Germinal center (tissue), 1 donor: ENCODE results near the gene LAP3.
A peak's percentile ranks its signal among the peaks of the same experiment; 100 is the strongest.
"Not testable (repeated sequence)": the region's sequence is repeated elsewhere in the genome, so short reads cannot be mapped to it uniquely, and the experiment has no call there.

ENCODE experiments used
- DNase-seq: peaks from one replicate; pipeline ENCODE4 v3.0.0; 2012; ENCODE audit warnings: mixed read lengths, low spot score

Gene LAP3

DNA sequence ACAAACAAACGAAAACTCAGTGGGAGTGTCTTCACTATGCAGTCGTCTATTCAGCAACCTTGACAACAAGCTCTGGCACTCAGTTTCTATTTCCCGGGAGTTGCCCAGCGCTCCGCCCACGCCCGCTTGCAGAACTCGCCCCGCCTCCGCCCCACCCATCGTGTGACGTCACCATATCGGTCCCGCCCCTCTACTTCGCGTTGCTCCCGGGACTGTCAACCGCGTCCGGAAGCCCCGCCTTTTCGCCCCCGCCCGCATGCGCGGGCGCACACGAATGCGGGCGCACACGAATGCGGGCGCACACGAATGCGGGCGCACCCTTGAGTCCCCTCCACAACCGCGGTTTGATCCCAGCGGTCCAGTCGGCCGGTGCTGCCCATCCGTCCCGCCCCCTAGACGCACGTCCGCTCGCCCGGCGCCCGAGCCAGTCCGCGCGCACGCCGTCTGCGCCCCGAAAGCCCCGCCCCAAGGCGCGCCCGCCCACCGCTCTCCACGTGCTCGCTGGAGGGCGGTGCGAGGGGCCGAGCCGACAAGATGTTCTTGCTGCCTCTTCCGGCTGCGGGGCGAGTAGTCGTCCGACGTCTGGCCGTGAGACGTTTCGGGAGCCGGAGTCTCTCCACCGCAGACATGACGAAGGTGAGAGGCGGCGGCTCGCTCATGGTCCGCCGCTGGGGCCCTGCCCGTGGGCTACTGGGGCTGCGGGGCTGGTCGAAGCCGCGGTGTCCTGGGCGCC lies at the start of gene LAP3:
TSS of gene LAP3 (plus strand) at position 267 of the 733 bp plus-strand sequence. CDS start at position 535, 268 bp downstream.
- DNase-seq = peak; percentile 97

DNA sequence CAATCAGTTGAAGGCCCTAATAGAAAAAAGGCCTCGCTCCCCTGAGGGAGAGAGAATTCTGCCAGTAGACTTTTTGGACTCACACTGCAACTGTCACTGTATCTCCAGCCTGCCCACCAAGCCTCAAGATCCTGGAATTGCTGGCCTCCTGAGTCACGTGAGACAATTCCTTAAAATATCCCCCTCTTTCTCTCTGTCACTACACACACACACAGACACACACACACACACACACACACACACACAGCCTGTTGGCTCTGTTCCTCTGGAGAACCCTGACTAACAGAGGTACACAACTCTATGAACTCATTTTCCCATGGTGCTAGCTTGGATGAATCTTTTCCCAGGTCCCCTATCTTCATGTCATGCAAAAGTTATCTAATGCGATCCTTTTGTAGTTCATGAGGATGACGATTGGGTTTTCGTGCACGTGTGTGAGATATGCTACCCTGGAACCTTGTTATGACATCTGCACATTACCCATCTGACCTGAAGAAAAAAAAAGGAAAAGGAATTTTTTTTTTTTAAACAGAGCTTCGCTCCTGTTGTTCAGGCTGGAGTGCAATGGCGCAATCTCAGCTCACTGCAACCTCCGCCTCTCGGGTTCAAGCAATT lies 48.3 kb upstream of the LAP3 start:
- no peak for DNase-seq

DNA sequence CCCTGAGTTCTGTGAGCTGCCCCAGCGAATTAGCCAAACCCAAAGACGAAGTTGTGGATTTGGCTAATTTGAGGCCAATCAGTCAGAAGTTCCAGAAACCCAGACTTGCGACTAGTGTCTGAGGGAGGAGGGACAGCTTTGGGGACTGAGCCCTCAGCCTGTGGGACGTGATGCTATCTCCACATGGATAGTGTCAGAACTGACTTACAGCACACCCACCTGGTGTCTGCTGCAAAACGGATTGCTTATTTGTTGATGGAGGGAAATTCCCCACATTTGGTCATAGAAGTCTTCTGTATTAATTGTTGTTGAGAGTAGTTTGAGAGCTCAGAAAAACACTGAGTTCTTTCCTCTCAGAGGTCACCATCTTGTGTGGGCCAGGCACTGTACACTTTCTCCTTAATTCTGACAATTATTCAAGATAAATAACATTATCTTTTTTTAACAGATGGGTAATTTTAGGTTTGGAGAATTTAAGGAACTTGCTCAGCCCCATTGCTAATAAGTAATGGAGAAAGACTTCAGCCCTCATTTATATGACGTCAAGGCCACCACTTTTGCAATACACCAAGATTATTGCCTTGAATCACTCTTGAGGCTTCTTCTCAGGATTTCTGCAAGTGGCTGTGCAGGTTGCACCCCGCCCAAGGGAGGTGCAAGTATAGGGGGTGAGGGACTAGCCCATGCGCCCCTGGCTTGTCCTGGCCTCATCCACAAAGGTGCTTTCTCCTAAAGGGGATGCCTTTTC lies 45.3 kb upstream of the LAP3 start:
- DNase-seq = no peak

DNA sequence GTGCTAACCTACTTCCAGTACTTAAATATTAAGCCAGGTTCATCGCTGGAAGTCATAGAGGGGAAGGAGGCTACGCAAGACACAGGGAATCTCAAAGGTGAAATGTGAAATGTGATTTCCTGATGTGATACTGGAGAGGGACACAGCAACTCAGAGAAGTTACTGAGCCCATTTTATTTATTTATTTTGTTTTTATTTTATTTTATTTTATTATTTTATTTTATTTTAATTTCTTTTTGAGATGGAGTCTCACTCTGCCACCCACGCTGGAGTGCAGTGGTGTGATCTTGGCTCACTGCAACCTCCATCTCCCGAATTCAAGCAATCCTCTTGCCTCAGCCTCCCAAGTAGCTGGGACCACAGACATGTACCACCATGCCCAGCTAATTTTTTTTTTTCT lies 42.3 kb upstream of the LAP3 start:
- DNase-seq = no peak

DNA sequence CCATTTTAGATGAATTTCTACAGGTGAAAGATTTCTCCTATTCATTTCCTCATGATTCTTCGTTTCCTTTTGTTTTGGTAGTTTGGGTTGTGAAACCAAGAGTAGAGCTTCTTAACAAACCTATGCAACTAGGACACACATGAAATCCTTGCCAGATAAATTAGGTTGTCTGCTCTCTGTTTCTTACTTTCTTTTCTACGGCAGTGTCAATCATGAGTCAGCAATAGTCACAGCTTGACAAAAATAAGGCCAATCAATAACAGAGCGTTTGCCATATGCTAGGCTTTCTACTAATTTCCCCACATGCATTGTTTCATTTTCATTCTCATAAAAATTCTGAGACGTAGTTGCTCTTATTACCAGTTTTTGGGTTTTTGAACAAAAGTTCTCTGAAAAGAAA lies 41.8 kb upstream of the LAP3 start:
- no peak for DNase-seq

DNA sequence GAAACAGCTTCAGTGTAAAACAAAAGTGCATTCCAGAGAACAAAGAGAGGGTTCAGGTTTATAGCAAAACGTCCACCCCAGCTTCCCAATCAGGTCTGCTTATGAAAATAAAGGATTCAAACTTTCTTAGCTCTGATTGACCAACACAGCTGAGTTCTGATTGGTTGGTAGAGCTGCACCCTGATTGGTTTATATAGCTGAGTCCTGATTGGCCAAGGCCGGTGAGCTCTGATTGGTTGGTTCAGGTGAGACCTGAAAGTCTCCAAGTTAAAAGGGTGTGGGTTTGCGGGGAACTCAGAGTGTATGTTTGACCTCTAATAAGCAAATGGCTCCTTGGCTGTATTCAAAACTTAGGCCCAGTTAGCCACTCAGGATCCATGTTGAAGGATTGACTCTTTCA lies 41.1 kb upstream of the LAP3 start:
- no peak for DNase-seq

DNA sequence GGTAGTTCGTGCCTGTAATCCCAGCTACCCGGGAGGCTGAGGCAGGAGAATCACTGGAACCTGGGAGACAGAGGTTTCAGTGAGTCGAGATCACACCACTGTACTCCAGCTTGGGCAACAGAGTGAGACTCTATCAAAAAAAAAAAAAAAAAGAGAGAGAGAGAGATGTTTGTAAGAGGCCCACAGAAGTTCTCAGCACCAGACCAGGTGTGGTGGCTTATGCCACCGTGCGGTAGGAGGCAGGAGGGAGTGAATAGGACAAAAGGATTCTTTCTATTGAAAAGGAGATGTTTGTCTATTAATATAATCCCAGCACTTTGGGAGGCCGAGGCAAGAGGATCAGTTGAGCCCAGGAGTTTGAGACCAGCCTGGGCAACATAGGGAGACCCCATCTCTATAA lies 39.9 kb upstream of the LAP3 start:
- DNase-seq = not testable (repeated sequence)

DNA sequence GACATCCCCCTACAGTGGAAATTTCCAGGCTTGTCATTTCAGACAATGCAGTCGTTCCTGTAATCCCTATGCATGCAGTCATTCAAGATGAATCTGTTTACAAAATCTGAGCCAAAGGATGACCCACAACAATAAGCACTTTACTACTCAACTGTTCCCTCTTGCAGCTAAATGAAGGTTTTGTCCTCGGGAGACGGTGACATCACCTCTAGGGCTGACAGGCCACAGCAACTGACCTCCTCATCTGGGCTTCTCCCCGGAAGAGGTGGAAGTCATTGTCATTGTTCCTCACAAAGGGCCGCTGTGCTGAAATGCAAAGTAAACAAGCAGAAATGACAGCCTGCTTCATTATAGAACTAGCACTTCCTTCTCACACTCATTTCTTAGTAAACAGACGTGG lies 32.8 kb upstream of the LAP3 start:
- no peak for DNase-seq

DNA sequence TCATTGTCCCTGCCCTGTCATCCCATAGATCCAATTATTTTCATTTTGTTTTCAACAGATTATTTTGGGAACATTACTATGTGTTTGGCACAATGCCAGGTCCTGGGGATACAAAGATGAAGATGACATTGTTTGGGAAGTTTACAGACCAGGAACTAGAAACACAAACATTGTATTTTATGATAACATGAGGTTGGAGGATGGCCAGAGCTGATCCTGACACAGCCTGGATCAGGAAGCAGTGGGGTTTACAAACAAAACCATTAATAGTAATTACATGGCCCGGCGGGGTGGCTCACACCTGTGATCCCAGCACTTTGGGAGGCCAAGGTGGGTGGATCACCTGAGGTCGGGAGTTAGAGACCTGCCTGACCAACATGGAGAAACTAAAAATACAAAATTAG lies 32.2 kb upstream of the LAP3 start:
- no peak for DNase-seq

DNA sequence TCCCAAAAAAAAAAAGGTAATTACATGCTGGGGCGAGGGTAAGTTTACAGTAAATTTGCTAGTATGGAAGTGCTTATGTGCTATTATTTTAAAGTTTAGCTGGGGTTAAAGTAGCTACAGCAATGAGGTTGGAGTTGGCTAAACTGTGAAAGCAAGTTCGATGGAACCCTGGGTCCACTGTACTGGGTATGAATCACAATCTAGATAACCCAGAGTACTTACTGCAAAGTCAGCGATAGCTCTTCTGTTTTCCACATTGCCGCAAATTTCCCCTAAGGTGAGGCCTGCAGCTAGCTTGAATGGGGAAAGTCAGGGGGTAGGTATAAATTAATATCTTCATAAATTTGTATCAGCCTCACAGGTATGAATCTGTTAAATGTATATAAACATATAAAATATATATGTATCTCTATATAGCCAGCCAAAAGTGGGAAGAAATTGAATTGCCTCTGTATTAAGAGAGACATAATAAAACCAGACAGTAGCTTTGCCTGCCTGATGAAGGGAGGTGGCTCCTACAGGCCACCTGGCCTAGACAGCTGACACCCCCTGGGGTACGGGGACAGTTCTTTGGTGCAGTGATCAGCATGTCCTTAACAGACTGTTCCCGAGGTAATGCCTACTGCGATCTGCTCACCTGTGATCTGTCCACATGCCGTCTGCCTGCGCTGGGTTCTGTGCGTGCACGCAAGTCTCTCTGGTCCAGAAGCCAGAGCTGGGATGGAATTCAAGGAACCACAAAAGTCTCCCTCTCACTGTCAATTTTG lies 31.4 kb upstream of the LAP3 start:
- DNase-seq = no peak

DNA sequence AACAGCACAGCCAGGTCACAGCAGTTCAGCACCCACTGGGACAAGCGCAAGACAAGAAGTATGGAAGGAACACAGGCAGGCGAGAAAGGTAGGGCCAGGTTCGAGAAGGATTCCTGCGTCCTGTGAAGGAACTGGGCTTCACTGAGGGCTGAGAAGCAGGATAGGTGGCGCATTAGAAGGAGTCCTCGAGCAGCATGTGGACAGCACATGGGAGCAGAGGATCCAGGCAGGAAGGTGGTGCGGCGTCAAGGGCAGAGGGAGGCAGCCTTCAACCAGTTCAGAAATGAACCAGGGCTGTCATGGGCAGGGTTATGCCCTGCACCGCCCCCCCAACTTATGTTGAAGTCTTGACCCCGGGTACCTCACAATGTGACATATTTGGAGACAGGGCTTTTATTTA lies 30.8 kb upstream of the LAP3 start:
- DNase-seq = no peak

DNA sequence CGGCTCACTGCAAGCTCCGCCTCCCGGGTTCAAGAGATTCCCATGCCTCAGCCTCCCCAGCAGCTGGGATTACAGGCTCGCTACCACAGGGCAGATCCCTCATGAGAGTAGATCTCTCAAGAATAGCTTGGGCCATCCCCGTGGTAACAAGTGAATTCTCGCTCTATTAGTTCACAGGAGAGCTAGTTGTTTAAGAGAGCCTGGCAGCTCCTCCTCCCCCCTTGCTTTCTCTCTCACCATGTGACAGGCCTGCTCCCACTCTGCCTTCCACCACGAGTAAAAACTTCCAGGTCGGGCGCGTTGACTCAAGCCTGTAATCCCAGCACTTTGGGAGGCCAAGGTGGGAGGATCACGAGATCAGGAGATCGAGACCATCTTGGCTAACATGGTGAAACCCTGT lies 30.3 kb upstream of the LAP3 start:
- no peak for DNase-seq

DNA sequence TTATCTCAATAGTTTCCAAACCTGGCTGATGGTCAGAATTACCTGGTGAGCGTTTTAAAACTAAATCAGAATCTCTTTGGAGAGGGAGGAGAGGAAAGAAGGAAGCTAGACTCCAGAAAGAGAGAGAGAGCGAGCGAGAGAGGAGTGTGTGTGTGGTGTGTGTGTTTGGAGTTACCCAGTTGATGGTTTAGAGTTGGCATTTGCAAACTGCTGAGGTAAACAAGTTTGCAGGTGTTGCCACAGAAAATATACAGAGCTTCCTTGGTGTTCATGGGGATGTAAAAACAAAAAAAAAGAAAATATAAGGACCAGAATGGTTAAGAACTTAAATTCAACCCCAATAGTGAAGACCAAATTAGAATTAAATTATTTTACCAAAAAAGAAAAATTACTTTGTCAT lies 26.4 kb upstream of the LAP3 start:
- DNase-seq = no peak

DNA sequence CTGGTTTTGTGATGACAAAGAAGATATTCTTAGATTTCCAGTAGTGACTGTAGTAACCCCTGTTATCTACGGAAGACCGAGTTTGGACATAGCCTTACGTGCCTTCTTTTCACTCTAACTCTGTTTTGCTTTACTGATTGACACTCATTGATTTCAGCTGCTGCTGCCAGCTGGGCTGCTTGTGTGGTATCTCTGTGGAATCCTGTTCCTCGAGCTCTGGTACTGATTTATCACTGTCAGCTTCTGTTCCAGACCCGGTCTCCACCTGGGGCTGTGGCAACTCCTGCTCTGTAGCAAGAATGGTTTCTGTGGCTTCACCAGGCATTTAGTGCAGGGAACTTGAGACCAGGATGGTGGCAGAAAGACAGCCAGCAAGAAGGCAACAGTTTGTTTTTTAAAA lies 24.6 kb upstream of the LAP3 start:
- DNase-seq = no peak

DNA sequence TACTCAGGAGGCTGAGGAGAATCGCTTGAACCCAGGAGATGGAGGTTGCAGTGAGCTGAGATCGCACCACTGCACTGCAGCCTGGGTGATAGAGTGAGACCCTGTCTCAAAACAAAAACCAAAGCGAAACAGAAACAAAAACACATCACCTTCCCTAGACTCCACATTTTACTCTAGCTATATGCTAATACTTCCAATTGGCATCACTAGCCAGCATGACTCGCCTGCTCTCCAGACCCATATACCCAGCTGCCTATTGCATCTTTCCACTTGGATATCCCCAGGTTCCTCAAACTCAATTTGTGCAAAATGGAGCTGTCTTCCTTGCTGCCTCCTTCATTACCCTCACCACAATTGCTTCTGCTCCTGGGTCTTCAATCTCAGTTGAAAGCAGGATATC lies 22.4 kb upstream of the LAP3 start:
- no peak for DNase-seq

DNA sequence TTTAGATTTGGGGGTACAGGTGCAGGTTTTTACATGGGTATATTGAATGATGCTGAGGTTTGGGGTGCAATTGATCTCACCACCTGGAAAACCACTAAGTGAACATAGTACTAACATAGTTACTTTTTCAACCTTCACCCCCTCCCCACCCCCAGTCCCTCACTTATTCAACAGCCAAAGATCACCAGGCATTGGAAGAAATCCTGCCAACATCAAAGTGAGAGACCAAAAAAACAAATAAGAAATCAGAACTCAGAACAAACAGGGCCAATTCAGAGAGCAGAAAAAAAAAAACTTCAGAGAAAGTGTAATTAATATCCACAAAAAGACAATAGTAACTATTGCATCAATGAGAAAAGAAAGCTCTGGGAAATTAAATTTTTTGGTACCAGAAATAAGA lies 20.5 kb upstream of the LAP3 start:
- no peak for DNase-seq

DNA sequence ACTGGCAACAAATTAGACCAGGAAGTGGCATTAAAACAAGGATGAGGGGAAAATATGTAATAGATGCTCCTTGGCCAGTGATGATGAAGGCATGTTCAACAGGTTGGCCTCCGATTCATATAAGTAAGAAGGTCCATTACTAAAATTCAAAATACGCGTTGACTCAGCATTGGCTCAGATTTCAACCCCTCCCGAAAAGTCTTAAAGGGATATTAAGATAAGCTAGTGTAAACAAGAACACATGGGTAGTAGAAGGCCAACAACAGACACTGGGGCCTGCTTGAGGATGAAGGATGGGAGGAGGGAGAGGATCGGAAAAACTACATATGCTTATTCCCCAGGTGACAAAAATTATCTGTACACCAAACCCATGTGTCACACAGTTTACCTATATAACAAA lies 19.1 kb upstream of the LAP3 start:
- DNase-seq = no peak

DNA sequence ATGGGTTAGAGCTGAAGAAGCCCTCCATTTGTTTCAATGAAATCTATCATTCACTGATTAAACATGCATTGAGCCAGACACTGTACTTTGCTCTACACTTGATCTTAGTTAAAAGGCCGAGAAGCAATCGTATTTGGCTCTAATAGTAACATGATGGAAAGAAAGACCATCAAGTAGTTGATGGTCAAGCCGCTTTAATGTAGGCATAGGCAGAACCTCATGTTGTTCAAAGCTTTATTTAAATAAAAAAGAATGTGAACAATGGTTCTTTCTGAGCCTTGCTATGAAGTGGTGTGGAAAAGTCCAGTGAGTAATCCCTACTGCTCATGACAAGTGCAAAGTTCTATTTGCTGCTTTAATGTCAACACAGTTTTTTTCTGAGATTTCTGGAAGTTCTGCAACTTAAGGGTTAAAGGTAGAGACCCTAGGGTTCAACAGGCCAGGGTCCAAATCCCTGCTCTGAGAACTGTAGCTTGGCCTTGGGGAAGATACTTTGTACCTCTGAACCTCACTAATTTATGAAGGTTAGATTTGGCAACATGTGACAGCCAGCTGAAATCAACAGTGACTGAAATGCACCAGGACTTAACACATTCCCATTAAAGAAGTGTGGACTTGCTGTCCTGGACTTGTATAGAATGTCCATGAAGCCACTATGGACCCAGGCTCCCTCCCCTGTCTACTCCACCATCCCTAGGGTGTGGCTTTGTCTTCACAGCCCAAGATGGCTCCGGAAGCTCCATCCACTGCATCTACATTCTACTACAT lies 17.9 kb upstream of the LAP3 start:
- DNase-seq = no peak

DNA sequence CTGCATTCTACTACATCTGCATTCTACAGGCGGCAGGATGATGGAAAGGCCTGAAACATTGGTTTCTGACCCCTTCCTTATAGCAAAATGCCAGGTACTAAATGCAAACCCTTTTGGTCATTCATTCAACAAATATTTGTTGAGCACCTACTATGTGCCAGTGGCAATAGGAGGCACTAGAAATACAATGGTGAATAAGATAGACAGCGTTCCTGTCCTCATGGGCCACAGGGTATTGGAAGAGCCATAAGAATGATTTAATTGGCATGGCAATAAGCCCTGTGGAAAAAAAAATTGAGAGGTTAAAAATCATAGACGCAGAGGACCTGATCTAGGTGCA lies 17.3 kb upstream of the LAP3 start:
- DNase-seq = no peak

DNA sequence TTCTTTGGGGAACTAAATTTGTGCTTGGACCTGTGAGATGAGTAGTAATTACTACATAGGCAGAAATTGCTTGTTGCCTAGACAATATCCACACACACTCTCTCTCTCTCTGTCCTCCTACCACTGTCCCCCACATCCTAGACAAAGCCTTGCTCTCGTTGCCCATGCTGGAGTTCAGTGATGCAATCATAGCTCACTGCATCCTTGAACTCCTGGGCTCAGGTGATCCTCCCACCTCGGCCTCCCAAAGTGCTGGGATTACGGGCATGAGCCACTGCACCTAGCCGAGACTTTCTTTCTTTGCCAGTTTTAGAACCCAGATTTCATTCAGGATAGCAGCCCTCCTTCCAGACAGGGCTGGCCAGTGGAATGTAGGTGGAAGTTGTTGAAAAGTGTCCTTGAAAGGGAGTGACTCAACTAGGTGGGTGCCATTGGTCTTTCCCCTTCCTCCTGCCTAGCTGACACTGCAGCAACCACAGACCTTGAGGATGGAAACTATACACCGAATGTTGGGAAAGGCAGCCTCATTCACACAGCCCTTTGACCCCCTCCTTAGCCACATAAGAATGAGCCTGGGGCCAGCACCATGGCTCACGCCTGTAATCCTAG lies 16.8 kb upstream of the LAP3 start:
- no peak for DNase-seq

DNA sequence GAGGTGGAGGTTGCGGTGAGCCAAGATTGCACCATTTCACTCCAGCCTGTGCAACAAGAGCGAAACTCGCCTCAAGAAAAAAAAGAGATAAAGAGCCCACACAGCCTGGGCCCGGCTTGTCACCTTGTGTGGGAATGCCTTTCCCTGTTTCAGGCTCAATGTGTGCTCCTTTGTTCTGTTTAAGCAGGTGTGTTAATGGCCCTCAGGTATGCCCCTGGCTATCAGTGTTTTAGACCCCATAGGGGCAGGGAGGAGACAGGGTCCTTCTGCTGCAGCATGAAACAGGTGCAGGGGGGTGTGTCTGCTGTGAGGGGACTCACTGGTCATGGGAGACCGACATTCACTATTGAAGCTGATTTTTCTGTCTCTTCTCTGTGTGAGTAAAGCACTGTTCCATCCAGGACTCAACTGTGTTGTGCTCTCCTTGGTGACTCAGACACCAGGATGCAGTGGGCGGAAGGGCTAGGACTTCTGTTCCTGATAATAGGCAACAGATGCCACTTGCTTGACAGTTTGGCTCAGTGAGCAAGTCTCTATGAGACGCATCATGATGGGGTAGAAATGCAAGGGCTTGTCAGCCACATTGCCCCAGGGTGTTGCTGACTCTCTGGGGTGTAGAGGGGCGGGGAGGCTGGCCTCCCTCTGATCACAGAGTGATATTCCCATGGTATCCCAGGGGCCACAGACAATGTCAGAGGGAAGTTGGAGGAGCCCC lies 15.6 kb upstream of the LAP3 start:
- no peak for DNase-seq
